Measurements from ENCODE around the gene SLC25A13.

The SLC25A13 gene

GRCh38 chr7:96136600-96137239, 185.2 kb downstream of the SLC25A13 start:
- no peak for FAIRE-seq

GRCh38 chr7:96135241-96135640, 186.7 kb downstream of the SLC25A13 start:
- no peak for FAIRE-seq

DNA sequence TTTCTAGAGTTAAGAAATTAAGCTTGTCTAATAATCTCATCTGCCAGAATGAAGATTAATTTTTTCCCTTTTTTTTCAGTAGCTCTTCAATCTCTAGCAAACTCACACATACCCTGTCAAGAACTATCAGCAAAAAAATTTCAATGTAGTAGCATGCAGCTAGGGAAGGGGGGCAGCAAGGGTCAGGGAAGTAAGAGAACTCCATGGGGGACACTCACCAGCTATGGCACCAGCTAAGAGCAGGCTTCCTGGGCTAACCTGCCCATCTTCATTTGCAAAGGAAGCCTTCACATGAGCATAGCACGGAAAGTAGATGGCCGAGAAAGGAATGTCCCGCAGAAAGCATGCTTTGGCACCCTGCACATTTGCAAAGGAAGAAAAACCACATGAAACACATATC, 190.4 kb downstream of the SLC25A13 start:
- no peak for FAIRE-seq

GRCh38 chr7:96127746-96128145, 194.2 kb downstream of the SLC25A13 start:
- FAIRE-seq, result no peak

GRCh38 chr7:96126382-96126781, 195.5 kb downstream of the SLC25A13 start:
- FAIRE-seq, result no peak

DNA sequence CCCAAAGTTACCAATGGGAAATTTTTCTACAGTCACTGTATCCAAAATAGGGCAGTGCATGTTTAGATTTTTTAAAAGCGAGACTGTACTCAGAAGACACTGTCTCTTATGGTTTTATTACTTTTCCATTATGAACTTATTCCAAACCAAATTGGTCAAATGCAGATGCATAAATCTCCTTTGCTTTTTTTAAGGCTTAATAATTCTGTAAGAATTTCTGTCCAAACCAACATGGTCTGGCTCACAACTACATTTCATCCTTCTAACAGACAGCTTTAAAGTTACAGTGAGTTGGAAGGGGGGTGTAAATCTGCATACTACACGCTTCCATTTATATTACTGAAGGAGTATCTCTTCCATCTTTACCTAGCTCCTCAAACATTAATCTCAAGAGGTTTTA, 199.2 kb downstream of the SLC25A13 start:
- FAIRE-seq, result no peak

DNA sequence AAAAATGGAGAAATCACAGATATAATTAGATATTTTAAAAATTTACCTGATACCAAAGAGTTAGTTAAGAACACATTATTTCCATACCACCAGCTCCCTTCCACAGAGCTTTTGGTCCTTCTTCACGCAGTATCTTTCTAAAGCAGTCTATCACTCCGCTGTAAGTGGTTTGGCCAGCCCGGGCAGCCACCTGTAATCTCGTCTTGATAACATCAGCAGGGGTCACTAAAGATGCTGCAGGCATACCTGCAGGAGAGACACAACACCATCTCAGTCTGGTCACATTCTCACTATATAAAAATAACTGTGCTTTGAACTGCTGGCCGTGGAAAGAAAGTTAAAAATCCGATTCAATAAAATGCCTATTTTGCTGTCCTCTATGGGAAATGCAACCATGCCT, 200.1 kb downstream of the SLC25A13 start:
- no peak for FAIRE-seq

DNA sequence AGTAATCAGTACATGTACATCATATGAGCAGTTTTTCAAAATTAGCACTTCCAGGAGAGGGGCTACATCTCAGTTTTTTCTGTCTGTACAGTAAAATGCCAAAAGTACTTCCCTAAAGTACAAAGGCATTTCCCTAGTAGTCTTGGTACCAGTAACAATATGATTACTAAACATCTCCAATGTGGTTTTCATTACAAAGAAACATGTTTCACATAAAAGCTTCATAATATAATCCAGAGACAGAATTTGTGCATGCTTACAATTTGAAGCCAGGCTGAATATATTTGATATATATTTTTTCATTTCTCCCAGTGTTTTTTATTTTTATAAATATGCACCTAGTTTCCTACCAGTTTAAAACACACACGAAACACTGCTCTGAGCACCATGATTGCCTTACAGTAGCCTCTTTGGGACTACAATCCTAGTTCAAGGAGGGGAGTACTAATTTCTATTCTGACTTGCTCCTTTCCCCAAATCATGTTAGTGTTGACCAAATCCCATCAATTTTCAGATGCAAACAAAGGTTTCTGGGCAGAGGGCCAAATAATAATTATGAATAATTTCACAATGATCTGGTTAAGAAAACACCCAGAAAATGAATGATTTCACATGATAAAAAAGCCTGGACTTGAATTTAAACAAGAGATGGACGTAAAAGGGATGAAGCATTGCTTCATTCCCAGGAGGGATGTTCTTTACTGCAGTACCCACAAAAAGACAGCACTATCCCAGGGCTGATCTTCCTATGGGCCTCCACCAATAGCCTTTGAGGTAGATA, 201.3 kb downstream of the SLC25A13 start:
- no peak for FAIRE-seq

GRCh38 chr7:96118449-96119001, 203.4 kb downstream of the SLC25A13 start:
- no peak for FAIRE-seq

DNA sequence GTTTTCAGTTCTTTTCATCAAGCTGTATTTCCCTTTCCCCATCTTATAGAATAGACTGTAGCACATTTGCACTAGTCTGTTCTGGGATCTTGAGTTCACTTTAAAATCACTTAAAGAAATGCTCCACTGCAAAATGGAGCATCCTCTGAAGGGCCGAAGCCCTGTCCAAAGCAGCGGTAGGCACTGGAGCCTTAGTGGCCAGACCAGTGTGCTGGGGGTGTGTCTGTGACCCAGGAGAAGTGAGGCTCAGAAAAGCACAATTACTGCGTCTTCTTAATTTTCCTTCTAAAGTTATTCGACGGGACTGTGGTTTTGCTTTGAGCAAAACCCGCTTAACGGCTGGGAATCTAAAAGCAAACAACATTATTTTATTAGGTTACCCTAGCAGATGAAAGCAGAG, 205.7 kb downstream of the SLC25A13 start:
- FAIRE-seq, result no peak

DNA sequence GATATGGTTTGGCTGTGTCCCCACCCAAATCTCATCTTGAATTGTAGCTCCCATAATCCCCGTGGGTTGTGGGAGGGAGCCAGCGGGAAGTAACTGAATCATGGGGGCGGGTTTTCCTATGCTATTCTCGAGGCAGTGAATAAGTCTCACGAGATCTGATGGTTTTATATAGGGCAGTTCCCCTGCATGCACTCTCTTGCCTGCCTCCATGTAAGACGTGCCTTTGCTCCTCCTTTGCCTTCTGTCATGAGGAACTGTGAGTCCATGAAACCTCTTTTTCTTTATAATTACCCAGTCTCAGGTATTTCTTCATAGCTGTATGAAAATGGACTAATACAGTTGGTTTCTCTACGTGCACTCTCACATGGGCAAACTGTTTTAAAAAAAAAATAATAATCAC, 207.7 kb downstream of the SLC25A13 start:
- FAIRE-seq, result no peak

GRCh38 chr7:96111405-96111804, 210.5 kb downstream of the SLC25A13 start:
- FAIRE-seq, result no peak

- FAIRE-seq, result no peak
These were observed 216.9 kb downstream of the SLC25A13 start for GRCh38 chr7:96104984-96105383.

- FAIRE-seq, result no peak
These were observed 219.6 kb downstream of the SLC25A13 start for GRCh38 chr7:96102096-96102811.

GRCh38 chr7:96100737-96101136, 221.2 kb downstream of the SLC25A13 start:
- FAIRE-seq, result no peak

- FAIRE-seq, result no peak
These were observed 224.1 kb downstream of the SLC25A13 start for GRCh38 chr7:96097835-96098234.

- FAIRE-seq, result no peak
These were observed 228.5 kb downstream of the SLC25A13 start for GRCh38 chr7:96093435-96093834.

DNA sequence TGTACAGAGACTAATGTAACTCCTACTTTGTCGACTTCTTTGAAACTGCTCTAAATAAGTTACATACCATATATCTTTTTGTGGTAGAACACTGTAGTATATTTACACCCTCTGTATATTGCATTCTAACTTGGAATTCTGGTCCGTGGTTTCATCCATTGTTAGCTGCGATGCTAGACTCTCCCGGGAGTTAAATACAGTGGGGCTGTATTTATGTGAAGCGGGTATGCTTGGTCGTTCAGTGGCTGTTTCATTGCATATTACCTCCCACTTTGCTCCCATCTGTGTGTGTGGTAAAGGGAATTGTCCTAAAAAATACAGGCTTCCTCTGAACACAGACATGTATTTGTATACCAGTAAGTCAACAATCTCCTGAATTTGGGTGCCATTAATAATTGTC, 231.1 kb downstream of the SLC25A13 start:
- no peak for FAIRE-seq

DNA sequence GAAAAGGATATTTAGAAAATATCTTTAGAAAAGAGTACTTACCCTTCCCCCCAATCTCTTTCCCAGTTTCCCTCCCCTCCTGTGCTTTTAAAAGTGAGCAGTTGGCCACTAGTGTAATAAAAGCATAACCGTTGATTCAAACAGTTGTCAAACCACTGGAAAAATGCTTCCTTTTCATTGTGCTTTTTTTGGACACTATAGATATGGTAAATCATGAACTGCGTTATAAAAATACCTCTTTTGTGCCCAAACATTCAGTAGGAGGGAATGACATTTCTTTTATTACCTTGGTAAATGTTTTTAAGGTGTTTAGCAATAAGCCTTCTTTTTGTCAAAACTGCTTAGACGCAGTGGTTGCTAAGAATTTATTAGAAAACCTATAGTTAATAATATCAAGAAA, 232.4 kb downstream of the SLC25A13 start:
- FAIRE-seq, result no peak

- FAIRE-seq, result no peak
These were observed 233.3 kb downstream of the SLC25A13 start for GRCh38 chr7:96088579-96088978.

- no peak for FAIRE-seq
These were observed 235.9 kb downstream of the SLC25A13 start for GRCh38 chr7:96085953-96086352.

GRCh38 chr7:96084881-96085553, 236.9 kb downstream of the SLC25A13 start:
- FAIRE-seq, result no peak

DNA sequence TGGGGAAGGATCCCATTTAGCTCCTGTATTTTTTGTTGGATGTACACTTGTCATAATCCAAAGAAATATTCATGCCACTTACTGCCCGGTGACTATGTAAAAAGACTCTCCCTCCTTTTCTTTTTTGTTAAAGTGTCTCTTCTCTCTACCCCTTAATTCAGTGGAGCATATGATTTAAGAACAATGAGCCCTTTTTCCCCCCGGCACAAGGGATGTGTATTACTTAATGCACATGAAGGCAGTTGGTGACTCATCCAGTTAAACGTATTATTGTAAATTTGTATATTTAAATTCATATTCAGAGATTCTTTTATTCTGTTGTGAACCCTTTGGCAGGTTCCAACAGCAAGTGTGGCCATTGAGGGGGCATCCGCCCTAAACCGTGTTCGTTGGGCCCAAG, 241.9 kb downstream of the SLC25A13 start:
- FAIRE-seq, result no peak
